ENCODE measurements around the gene ADCY5. TPM values are rescaled to one million over a fixed set of nuclear protein-coding genes. Genes with fewer than 3 reads are reported as not detected.
A peak's percentile ranks its signal among the peaks of the same experiment; 100 is the strongest.

Gene ADCY5
- total RNA-seq, 1 donor from 2014 or later, result 232 TPM

DNA sequence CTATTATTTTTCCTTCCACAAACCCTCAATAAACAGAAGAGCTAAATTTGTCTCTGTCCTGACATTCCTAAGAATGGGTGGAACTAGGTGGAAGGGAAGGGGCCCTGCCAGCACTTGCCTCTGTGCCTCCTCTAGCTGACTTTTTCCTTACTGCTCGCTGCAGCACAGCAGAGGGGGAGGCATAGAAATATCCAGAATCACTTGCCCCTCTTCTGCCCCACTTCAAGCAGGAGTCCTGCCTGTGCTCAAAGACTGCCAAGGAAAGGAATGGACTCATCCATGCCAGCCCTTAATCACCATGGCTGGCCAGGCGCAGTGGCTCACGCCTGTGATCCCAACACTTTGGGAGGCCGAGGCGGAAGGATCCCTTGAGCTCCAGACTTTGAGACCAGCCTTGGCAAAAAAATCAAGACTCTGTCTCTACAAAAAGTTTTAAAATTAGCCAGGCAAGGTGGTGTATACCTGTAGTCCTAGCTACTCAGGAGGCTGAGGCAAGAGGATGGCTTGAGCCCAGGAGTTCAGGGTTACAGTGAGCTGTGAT is 51.8 kb downstream of the ADCY5 start:
- DNase-seq (ENCODE audit: missing footprints), result peak; percentile 4
- ATAC-seq, result no peak
- intact Hi-C loops (cut with DNase I), result no loop called here

DNA sequence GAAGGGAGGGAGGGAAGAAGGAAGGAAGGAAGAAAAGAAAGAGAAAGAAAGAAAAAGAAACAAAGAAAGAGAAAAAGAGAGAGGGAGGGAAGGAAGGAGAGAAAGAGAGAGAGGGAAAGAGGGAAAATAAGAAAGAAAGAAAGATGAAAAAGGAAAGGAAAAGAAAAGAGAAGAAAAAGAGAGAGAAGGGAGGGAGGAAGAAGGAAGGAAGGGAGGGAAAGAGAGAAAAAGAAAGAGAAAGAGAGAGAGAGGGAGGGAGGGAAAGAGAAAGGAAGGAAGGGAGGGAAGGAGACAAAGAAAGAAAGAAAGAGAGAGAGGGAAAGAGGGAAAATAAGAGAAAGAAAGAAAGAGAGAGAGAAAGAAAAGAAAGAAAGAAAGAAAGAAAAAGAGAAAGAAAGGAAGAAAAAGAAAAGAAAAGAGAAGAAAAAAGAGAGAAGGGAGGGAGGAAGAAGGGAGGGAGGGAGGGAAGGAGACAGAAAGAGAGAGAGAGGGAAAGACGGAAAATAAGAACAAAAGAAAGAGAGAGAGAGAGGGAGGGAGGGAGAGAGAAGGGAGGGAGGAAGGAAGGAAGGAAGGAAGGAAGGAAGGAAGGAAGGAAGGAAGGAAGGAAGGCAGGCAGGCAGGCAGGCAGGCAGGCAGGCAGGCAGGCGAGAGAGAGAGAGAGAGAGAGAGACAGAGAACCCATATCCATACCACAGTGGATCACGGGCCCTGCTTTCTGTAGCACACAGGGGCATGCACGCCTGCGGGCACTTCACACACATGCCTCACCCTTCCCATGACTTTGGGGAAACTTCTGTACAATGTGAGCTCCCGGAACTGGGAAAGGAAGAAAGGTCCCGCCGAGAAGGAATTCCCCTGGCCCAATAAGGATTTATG is 52.5 kb downstream of the ADCY5 start:
- intact Hi-C loops (cut with DNase I), result no loop called here
- ATAC-seq (no peak), DNase-seq (ENCODE audit: missing footprints) (peak; percentile 39)

DNA sequence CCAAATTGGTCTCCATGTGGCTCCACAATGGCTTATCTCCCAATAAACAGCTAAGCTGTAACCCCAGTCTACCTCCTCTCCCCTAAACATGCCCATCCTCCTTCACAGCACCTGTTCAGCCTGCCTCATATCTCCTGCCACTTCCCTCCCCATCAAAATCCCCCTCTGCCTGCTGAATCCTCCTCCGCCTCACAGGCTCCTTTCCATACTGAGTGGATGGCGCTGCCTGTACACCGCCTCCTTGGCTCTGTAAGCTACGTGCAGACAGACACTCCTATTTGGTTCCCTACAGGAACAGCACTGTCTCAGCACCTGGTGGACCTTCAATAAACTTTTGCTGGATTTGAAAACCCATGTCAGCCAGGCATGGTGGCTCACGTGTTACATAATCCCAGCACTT is 53.7 kb downstream of the ADCY5 start:
- ATAC-seq (peak; percentile 26), DNase-seq (ENCODE audit: missing footprints) (peak; percentile 1)
- intact Hi-C loops (cut with DNase I), result no loop called here

DNA sequence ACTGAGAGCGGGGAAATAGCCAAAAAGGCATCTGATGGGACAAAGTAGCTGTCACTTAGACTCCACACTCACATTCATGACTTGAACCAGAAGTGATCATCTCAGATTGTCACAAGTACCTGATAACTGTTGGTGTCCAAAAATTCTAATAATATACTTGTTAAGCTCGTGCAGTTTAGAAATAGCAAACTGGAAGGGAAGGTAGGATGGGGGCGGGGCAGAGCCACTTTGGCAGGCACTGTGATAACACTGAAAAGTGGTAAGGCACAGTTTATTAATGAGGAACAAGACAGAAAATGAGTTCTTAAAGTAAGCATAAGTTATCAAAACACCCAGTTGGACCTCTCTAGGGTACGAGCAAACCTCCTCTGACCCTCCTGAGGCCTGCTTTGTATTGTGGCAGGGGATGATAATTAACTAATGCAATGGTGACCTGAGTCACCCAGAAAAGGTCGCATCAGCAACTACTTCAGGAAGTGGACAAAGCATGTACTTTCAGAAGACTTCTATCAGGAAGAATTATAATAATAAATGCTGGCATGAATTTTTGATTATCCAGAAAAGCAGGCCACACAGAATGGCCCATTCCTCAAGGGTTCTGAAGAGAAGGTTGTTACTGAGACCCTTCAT is 54.4 kb downstream of the ADCY5 start:
- intact Hi-C loops (cut with DNase I), result no loop called here
- peak; percentile 51 for ATAC-seq
- peak; percentile 68 for DNase-seq (ENCODE audit: missing footprints)

DNA sequence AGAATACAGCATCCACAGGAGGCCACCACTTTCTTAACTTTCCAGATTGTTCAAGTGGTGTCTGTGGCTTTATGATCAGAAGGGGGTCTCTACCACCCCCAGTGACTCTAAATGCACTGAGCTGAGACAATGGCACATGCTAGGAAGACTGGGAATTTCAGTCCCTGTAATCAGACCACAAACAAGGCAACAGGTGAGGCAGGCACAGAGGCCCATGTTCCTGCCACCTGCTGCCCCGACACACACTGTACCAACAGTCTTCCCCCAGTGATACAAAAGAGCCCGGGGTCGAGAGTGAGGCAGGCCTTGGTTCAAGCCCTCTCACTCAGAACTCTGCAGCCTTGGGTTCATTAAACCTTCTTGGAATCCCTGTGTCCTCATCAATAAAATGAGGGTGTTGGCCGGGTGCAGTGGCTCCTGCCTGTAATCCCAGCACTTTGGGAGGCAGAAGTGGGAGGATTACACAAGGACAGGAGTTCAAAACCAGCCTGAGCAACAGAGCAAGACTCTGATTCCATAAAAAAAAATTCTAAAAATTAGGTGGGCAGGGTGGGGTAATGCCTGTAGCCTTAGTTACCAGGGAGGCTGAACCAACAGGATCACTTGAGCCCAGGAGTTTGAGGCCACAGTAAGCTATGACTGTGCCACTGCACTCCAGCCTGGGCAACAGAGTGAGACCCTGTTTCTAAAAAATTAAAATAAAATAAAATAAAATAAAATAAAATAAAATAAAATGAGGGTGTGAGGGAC is 55.8 kb downstream of the ADCY5 start:
- ATAC-seq, result no peak
- intact Hi-C loops (cut with DNase I), result no loop called here
- DNase-seq (ENCODE audit: missing footprints), result peak; percentile 23

DNA sequence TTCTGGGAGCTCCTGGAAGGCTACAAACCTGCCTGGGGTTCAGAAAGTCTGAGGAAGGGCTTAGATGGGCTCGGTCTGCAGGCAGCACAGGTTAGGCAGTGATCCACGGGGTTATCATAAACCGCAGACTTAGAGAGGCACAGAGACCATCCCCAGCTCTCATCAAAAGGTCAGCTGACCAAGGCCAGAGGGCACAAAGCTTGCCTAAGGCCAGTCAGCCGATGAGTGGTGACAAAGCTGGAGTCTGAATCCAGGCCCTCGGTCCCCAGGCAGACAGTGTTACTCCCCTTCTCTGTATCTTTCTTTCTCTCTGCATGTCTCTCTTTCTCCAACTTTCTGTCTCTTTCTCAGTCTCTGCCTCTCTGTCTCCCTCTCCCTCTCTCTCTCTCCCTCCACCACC is 56.5 kb downstream of the ADCY5 start:
- intact Hi-C loops (cut with DNase I), result no loop called here
- peak; percentile 52 for DNase-seq (ENCODE audit: missing footprints)
- no peak for ATAC-seq

DNA sequence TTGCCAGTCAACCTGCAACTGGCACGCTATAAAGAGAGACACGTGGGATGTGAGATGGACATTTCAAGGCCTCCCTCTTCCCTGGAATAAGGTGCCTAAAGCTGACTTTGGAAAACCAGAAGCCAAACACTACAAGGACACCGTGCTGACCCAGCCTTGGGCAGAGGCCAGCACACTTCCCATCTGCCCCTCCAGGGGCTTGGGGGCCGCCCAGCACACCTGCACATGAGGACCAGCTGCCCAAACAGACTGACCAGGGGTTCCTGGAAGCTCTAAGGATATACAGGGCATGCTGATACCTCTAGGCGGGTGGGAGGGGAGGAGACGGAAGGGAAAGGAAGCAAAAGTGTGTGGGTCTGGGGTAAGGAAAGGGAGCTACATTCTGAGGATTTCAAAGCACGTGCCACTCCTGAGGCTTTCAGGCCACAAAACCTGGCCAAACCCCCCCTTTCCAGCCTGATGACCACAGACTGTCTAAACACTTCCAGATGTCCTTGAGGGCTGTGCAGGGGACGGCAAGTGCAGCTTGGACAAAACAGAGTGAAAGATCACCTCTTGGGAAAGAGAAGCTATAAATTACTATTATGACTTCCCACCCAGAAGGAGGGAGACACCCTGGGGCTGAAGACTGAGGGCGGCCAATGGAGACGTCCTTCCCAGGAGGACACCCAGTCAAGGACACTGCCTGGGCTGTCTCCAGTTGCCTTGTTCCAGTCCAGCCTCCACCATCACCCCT is 57.9 kb downstream of the ADCY5 start:
- peak; percentile 34 for DNase-seq (ENCODE audit: missing footprints)
- intact Hi-C loops (cut with DNase I), result no loop called here
- ATAC-seq, result no peak

DNA sequence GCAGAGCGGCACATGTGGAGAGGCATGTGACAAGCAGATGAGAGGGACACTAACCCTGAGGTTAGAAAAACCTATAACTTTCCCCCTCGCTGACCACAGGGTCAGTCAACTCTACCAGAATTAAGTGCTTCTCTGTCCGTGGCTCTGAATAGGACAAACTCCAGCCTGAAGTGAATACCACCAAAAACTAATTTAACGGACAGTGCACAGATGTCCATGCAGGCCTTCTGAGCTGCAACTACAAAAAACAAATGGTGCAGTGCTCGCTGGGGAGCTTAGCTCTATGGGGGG is 59.3 kb downstream of the ADCY5 start:
- DNase-seq (ENCODE audit: missing footprints) (no peak), ATAC-seq (no peak)
- intact Hi-C loops (cut with DNase I), result no loop called here

DNA sequence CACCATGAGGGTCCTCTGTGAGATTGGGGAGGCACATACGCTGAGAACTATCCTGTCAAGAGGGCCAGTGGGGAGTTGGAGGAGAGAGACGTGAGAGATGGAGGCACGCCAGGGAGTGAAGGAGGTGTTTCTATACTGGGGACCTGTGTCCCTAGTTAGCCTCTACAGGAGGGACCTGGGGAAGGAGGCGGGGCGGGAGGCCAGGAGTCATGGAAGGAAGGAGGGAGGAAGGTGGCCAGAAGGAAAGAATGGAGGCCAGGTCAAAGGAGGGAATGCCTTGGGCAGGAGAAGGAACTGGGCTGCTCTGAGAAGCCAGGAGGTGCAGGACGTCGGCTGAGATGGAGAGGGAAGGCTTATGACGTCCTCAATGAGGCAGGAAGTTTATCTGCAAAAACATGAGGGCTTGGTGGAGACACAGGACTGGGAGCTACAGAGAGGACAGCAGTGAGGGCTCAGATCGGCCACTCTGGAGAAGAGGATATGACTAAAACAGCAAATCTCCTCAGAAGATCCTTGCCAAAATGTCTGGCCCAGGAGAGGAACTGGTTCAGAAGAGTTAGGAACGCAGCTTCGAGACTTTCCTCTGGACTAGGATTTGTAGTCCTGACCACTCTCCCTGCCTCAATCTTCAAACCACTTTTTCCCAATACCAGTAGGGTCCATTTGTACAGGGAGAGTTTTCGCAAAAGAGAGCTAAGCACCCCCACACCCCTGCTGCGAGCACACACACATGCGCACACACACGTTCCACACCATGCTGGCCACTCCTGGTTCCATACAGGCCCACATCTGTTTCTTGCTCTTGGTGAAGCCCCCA is 59.9 kb downstream of the ADCY5 start:
- DNase-seq (ENCODE audit: missing footprints) (peak; percentile 69), ATAC-seq (peak; percentile 32)
- intact Hi-C loops (cut with DNase I), result no loop called here

DNA sequence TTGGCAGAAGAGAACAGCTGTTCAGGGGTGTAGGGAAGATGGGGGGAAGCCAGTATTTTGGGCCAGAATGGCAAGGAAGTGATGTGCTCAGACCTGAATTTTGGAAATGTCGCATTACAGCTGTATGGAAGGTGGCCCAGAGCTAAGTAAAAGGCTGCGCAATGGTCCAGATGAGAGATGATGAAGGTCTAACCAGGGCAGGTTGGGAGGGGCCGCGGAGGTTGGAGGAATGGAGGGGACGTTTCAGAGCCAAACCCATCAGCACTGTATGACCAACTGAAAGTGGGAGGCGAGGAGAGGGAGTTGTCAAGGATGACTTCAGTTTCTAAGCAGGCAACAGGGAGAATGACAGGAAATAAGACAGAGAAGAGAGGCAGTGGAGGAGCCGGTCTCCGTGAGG is 60.8 kb downstream of the ADCY5 start:
- intact Hi-C loops (cut with DNase I), result no loop called here
- DNase-seq (ENCODE audit: missing footprints), result peak; percentile 15
- ATAC-seq, result no peak

DNA sequence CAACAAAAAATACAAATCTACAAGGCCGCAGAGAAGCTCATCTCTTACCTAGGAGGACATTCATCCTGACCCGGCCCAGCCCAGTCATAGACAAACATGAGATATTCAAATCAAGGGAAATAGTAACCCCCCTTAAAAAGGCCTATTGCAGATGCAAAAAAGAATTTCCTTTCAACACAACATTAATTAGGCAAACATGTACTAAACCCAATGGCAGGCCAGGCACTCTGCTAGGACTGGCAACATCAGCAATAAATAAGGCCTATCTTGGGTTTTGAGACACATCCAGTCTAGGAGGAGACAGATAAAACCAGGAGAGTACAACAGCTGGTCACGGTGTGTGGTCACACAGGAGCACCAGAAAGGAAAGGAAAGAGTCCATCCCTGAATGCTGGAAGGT is 61.4 kb downstream of the ADCY5 start:
- DNase-seq (ENCODE audit: missing footprints), result peak; percentile 32
- ATAC-seq, result no peak
- intact Hi-C loops (cut with DNase I), result no loop called here

DNA sequence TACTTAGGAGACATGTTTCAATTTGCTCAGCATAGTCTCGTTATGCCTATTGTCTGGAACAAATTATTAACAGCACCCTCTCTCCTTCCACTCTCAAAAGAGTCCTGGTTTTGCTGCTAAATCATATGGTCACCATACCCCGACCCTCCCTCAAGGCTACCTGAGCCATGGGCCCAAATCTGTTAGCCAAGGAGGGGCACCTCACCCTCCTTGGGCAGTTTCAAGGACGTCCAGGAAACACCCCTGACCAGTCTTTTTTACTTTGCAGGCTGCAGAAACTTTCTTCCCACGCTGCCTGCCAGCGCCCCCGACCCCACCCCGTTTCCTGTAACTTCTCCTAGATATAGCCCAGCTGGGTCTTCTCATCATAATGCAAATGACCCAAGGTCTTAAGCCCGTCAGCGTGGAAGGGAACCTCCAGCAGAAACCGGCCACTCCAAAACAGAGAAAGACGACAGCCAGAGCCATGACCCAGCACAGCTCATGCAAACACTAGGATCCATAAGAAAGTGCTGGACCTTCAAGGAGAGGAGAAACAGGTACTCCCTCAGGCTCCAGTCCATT is 62.3 kb downstream of the ADCY5 start:
- DNase-seq (ENCODE audit: missing footprints) (peak; percentile 22), ATAC-seq (no peak)
- intact Hi-C loops (cut with DNase I), result no loop called here

DNA sequence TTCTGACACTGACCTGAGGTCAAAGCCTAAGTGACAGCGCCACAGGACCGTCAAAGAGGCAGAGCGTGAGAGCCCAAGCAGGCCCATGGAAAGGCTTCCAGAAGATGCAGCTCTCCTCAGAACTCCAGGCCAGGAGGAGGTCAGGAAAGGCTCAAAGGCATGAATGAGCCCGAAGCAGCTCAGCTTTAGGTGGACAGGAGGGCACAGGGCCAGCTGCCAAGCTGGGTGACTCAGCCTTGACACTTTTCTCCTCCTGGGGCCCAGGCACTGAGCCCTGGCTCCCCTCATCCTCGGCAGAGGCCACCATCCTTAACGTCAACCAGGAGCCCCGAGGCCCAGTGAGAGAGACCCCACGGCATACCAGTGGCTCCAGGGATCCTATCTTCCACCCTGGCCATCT is 62.9 kb downstream of the ADCY5 start:
- ATAC-seq (peak; percentile 24), DNase-seq (ENCODE audit: missing footprints) (peak; percentile 67)
- intact Hi-C loops (cut with DNase I), result no loop called here

DNA sequence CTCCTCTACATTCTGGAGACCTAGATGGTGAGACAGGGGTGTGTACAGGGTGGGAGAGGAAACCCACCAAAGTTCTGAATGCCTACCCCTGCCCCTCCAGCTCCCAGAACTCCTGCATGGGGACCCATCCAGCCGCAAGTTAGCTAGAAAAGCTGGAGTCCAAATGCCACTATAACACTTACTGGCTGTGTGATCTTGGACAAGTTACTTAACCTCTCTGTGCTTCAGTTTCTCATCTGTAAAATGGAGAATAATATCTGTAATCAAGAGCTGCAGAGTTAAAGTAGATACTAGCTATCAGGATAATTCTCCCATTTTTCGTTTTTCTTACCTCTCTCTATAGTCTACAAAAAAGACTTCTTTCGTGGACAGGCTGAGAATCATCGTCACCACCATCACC is 63.4 kb downstream of the ADCY5 start:
- ATAC-seq (no peak), DNase-seq (ENCODE audit: missing footprints) (no peak)
- intact Hi-C loops (cut with DNase I), result no loop called here

DNA sequence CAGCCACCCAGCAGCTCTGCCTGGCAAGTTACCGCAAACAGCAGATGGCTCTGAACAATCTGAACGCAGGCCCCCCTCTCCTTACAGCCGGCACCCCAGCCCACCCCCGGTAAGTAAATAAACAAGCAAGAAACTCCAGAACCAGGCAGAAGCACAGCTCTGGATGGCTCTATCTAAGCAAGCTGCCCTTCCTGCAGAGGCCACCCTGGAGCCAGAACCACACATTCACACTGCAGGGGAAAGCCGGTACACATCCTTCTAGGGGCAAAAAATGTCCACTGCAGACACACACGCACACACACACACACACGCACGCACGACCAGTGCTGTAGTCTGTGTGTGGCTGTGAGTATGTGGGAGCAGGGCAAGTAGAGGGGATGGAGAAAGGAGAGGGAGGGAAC is 63.9 kb downstream of the ADCY5 start:
- intact Hi-C loops (cut with DNase I), result no loop called here
- ATAC-seq (peak; percentile 55), DNase-seq (ENCODE audit: missing footprints) (no peak)

DNA sequence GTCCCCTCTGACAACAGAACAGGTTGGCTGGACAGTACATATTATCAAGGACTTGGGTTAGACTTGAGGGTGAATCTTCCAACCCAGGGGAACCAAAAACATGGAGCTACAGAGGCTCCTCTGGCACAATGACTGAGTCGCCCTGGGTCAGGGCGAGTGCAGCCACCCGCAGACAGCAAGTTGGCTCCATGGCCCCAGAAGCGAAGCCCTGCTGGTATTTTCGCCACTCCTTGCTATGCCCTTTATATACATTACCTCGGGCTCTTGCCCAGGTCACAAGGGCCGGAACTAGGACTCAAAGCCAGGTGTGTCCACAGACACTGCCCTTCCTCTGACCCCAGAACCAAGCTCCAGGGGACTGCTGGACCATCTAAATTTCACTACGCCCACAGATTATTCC is 64.6 kb downstream of the ADCY5 start:
- intact Hi-C loops (cut with DNase I), result no loop called here
- DNase-seq (ENCODE audit: missing footprints), result no peak
- ATAC-seq, result no peak

DNA sequence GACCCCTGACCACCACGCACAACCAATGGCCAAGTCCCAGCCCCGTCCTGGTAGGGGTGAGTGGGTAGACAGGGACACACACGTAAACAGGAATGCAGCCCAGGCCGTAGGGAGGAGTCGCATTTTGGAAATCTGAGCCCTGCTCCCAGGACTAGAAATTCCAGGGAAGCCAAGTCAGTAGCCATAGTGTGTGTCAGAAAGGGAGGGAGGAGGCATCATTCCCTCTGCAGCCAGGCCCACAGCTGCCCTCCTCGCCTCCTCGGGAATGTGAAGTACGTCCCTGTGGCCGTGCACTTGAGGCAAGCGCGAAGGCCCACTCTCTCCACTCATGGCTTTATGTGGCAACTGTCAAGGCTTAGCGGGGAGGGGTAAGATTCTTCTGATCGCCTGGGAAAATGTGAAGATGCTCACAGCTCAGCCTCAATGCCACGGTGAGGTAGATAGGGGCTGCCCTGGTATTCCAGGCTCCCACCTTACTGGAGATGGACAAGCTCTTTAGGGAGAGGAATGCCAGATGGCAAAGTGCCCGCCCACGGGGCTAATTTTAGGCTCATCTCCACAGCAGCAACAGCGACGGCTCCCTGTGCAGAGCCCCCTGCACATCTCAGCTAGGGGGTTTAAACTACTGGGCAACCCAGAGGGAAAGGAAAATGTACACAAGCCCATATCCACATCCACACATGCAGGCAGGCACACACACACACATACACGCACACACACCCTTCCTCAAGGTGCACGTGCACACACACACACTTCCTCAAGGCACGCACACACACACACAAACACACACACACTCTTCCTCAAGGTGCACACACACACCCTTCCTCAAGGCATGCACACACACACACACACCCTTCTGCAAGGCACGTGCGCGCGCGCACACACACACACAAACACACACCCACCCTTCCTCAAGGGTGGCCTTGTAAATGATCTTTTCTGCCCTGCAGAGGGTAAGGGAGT is 65.5 kb downstream of the ADCY5 start:
- DNase-seq (ENCODE audit: missing footprints) (peak; percentile 81), ATAC-seq (peak; percentile 51)
- intact Hi-C loops (cut with DNase I), result no loop called here
